B cell (primary cell): ENCODE data around the gene STEAP1B.

Experiments used
- EZH2 ChIP-seq: IDR thresholded peaks from 2 replicates; pipeline ENCODE4 v1.6.1; 2012; ENCODE audit warnings: borderline replicate concordance, low read depth, mild to moderate bottlenecking, moderate library complexity, low read length; ENCODE audit not compliant: insufficient read depth, poor library complexity, severe bottlenecking
- TF ChIP-seq, protein P1 (sequence below): fragments of 200-600 bp; IDR thresholded peaks from one replicate; pipeline ENCODE4 v1.8.0; 2022; ENCODE audit warnings: antibody characterized with exemption, mild to moderate bottlenecking

DNA sequence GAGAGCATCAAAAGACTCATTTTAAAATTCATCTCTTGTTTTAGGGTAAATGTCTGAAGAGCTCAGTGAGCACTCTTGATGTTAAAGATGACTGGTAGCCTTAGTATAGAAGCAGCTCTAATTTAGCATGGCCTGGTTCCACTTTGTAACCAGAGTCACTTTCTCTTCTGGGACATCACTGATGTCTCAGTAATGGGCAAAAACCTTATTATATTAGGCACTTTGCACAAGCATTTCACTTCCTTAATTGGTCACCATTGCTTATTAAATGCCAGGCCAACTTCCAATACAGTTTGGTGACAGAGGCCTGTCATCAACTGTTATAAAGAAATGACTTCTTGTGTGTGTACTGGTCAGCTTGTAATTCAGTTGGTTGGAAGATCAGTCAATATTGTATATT, 53.0 kb downstream of the STEAP1B start:
- TF ChIP-seq, protein P1, sequence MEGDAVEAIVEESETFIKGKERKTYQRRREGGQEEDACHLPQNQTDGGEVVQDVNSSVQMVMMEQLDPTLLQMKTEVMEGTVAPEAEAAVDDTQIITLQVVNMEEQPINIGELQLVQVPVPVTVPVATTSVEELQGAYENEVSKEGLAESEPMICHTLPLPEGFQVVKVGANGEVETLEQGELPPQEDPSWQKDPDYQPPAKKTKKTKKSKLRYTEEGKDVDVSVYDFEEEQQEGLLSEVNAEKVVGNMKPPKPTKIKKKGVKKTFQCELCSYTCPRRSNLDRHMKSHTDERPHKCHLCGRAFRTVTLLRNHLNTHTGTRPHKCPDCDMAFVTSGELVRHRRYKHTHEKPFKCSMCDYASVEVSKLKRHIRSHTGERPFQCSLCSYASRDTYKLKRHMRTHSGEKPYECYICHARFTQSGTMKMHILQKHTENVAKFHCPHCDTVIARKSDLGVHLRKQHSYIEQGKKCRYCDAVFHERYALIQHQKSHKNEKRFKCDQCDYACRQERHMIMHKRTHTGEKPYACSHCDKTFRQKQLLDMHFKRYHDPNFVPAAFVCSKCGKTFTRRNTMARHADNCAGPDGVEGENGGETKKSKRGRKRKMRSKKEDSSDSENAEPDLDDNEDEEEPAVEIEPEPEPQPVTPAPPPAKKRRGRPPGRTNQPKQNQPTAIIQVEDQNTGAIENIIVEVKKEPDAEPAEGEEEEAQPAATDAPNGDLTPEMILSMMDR: no peak
- TF ChIP-seq EZH2: no peak
